Uterus (tissue), 2 donors: ENCODE results near the gene MACO1.

Experiments
- CTCF ChIP-seq, 4 experiments: fragments of 200-600 bp in 2 of 4; fragments of 450-650 bp in 2 of 4; sonication (generic) in 2 of 4; IDR thresholded peaks; one replicate each; pipeline ENCODE4 v1.5.1; 2016 to 2019; ENCODE audit warnings: antibody characterized with exemption in 4 of 4, mild to moderate bottlenecking in 2 of 4, moderate library complexity in 1 of 4
- POLR2A ChIP-seq, 2 donors: fragments of 450-650 bp; IDR thresholded peaks; one replicate each; pipeline ENCODE4 v1.6.1; 2016; ENCODE audit warnings: antibody characterized with exemption in 2 of 2, mild to moderate bottlenecking in 1 of 2, moderate library complexity in 1 of 2

- no peak for TF ChIP-seq CTCF (IDR thresholded peaks at IDR 0.05)
- no peak for TF ChIP-seq POLR2A (IDR thresholded peaks at IDR 0.05)
Observed at GRCh38 chr1:25519624-25520023, 88.9 kb downstream of the MACO1 start.
